Measurements from ENCODE around the gene GPN1.

- no peak for TF ChIP-seq CTCF (IDR thresholded peaks at IDR 0.05; ENCODE audit: insufficient read depth, low read depth, low read length)
- no peak for TF ChIP-seq EZH2 (IDR thresholded peaks at IDR 0.05; ENCODE audit: insufficient read depth, low read length)
Measured at GRCh38 chr2:27651056-27651455, 22.2 kb downstream of the GPN1 start.
